HG03064 (cell line): Measurements from ENCODE around the gene RTN1.
"Not testable (repeated sequence)": the region's sequence is repeated elsewhere in the genome, so short reads cannot be mapped to it uniquely, and the experiment has no call there.

Experiments
- ATAC-seq: cut with Tn5 transposase; IDR thresholded peaks from one replicate; pipeline ENCODE4 v1.9.1; 2021; ENCODE audit warnings: low read depth; ENCODE audit not compliant: unreplicated experiment

Gene RTN1

DNA sequence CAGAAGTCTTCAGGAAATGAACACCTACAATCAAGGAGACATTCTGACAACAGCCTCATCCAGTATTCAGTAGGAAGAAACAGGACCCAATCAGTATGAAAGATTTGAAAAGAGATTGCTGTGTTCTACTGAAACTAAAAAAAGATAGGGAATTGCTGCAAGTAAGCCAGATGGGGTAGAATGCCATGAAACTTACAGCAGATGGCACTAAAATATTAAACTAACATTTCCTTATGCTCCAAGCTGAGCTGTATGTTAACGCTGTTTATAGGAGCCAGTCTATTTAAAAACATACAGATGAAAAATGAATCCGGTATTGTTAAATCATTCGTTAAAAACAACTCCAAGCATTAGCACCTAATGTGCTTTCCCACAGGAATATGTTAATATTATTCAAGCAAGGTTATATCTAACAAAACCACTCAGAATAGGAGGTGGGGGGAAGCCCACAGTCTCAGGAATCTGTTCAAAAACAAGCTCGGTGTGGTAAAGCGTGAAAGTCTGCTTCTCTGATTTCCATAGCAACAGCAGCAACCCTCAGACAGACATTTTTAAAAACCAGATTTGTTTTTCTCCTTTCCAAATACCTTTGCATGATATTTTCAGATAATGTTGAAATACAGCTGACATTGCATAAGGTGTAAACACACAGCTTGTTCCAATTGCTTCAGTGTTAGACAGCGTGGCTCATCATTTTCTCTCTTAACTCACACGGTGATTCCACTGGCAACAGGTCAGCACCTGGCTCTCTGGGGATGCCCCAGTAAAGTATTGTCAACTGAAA is 162.6 kb downstream of the RTN1 start:
- ATAC-seq = no peak

DNA sequence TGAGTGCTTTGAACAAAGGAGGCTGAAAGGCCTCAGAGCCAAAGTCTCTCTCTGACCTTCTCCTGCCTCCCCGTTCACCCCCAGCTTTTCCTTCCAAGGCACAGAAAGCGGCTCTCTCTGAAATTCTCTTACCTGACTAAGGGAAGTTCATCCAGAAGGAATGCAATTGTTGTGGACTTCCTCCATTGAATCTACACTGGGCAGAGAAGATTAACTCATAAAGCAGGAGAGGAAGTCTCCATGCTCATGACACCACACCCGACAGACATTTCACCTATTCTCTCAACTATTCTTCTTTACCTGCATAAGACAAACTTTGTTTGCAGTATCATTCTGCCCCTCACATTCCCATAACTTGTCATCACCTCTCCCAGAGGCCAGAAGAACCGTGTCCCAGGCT is 164.7 kb downstream of the RTN1 start:
- ATAC-seq = no peak

DNA sequence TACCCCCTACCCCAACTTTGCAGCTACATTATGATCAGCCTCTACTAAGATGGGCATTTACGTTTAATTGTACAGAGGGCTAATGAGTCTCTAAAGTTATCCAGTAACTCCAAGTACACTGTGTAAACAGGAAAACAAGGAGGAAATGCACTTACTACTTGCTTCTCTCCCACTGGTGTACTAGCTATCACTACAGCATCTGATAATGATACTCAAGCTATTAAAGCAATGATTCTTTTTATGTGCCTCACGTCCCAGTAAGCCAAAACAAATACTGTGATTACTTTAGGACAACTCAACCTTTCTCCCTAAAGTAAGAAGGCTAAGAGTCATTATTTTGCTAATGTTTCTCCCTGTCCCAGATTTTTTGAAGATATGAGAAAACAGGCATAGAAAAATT is 165.3 kb downstream of the RTN1 start:
- no peak for ATAC-seq

DNA sequence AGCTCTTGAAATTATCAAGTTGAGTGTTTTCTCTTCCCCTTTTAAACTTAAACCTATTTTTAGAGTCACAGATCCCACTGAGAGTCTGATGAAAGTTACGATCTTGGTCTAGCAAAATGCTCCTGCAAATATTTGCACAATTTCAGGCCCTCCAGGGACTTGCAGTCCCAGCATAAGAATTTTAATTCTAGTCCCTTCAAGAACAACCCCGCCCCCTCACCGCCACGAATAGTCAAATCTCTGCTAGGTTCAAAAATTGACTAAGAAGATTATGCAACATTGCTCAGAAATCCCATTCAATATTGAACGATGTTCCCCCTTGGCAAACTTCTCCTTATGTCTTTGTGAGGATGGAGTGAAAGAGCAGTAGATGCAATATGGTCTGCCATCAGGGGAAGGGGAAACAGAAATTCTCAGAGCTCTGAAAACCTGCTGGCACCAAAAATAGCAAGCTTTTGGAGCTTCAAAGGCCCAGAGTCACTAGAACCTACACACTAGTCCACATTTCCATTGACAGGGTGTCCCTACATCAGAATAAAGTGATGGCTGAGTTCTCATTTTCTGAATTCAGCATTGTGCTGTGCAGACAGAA is 166.4 kb downstream of the RTN1 start:
- ATAC-seq = no peak

DNA sequence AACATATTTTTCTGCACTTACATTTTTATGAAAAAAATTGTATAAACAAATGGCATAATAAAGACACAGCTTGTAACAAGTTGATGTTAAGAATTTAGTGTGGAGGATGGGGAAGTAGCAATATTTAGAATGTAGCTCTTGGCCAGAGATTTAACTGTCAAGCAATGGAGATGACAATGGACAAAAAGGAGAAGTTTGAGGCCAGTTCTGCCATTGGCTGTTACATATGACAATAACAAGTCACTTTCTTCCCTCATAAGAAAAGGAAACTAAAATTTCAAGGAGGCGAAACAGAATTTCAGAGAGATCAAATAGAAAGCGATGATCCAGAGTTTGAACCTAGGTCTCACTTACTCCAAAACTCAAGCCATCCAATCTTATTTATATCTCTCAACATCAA is 171.1 kb downstream of the RTN1 start:
- ATAC-seq = no peak

DNA sequence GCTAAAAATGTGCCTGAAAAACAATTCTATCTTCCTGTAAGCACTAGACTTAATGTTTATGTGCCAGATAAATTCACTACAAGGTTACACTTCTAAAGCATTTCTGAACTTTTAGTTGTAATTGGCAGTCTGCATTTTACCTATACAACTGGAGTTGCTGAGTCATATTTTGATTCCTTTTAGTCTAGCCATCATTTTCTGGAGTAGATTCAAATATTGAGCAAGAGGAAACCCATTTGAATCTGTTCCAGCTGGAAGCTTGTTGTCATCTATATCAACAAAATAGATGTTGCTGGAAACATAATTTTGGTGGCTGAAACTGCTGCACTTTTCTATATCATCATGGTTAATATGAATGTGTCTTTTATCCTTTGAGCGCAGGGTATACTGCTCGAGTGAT is 171.8 kb downstream of the RTN1 start:
- ATAC-seq = no peak

DNA sequence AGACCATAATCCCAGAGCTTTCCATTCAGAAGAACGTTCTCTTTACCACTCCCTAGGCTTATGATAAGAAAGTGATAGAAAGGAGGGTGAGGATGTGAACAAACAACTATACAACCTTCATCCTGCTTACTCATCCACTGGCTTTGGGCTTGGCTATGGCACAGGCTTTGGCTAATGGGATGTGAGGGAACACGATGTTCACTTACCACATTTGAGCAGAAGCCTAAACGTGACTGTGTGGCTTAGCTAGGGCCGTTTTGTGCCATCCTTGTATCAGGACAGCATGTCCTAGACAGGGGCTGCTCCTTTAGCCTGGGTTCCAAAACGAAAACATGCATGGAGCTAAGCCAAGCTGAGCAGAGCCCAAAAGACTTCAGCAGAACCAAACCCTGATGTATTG is 175.4 kb downstream of the RTN1 start:
- no peak for ATAC-seq

DNA sequence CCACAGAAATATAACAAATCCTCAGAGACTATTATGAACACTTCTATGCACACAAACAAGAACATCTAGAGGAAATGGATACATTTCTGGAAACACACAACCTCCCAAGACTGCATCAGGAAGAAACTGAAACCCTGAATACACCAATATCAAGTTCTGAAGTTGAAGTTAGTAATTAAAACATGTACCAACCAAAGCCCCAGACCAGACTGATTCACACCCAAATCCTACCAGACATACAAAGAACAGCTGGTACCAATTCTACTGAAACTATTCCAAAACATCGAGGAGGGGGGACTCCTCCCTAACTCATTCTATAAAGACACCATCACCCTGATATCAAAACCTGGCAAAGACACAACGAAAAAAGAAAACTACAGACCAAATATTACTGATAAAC is 179.3 kb downstream of the RTN1 start:
- ATAC-seq = no peak

DNA sequence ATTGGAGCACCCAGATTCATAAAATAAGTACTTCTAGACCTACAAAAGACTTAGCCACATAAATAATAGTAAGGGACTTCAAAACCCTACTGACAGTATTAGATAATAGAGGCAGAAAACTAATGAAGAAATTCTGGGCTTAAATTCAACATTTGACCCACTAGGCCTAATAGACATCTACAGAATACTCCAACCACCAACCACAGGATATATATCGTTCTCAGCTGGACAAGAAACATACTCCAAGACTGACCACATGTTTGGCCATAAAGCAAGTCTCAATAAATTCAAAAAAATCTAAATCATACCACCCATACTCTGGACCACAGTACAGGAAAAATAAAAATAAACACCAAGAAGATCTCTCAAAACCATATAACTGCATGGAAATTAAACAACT is 180.2 kb downstream of the RTN1 start:
- no peak for ATAC-seq

DNA sequence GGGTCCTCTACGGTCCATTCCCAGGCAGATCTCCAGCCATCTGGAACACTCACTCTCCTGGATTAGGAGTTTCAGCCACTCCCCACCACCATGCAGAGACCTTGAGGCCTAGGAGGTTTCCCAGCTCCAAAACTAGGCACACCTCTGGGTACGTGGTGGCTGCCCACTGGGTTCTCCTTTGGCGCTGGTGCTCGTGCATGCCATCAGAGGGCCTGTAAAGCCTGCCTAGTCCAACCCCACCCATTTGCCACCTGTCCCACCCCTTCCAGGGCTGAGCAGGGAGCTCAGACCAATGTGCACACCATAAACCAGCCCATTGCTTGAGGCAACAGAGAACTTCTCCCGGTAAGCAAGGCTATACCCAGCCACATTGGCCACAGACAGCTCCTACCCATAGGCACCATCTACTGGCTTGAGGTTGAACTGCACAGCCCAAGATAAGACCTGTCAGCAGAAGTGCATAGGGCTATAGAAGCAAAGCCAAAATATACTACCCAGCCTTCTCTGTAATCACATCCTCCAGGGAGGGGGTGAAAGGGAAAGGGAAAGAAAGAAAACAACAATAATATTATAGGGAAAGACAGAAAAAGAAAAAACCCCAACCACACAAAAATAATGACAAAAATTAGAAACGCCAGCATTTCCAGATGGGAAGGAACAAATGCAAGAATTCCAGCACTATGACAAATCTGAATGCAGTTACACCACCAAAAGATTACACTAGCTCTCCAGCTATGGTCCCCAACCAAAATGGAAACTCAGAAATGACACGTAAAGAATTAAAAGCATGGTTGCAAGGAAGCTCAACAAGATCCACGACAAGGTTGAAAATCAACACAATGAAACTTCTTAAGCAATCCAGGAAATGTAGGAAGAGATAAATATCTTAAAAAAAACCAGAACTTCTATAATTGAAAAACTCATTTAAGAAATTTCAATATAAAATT is 182.1 kb downstream of the RTN1 start:
- ATAC-seq = peak; percentile 91

DNA sequence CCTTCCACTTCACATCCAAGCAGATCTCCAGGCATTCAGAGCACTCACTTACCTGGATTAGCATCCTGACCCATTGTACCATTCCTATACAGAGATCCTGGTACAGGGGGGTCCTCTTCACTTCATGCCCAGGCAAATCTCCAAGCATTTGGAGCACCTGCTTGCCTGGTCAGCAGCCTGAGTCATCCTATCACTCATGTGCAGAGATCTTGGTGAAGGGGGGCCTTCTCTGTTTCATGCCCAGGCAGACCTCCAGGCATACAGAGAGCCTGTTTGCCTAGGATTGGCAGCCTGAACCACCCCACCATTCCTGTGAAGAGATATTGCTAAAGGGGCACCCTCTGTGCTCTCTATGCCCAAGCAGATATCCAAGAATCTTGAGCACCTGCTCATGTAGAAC is 182.9 kb downstream of the RTN1 start:
- ATAC-seq = no peak

DNA sequence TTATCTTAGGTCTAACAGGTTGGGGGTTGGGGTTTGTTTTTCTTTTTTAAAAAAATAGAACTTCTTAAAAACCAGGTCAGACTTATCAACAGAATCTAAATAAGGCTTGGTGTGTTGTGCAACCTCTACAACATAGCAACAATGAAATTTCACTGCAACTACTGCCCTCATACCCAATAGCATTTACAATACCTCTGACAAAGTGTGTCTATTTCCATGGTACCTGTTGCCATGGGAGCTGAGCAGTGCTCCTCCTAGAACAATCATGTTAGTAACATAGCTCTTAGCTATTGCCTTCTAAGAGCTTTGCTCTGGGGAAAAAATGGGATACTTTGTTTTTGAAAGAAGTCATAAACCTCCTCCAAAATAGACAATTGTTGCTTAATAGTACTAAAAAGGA is 190.7 kb downstream of the RTN1 start:
- ATAC-seq = no peak

DNA sequence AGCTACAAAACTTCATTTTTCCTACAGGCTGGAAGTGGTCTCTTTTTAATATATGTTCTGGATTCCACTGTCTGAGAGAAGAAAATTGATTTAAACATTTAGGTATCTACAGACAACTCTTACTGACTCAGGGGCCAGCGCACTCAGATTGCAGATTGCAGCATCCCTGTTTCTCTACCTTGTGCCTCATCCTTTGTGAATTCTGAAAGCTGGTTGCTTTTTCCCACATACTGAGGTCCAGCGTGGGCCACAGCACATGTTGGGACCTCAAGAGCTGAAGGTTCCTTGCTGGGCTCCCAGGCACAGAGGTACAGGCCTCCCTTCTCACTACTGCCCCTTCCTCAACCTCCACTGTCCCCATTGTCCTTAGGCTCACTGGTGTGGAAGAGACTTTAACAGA is 192.2 kb downstream of the RTN1 start:
- no peak for ATAC-seq

DNA sequence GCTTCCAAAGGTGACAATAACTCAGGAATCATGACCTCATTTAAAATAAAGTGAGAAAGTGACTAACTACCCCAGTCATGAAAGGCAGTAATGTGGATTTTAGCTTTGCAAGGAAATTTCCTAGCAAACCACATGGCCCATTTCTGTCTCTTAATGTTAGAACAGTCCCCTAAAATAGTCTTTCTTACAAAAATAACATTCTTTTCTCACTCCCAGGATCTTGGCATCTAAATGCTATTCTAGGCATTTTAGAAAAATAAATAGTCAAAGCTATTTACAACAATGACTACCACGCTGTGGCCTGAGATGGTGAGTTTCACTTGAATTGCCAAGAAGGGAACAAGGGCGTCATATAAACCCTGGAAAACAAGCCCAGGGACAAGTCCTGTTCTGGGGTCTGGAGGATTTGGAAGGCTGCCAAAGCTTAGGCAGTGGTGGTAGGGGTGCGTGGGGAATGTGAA is 192.8 kb downstream of the RTN1 start:
- no peak for ATAC-seq

DNA sequence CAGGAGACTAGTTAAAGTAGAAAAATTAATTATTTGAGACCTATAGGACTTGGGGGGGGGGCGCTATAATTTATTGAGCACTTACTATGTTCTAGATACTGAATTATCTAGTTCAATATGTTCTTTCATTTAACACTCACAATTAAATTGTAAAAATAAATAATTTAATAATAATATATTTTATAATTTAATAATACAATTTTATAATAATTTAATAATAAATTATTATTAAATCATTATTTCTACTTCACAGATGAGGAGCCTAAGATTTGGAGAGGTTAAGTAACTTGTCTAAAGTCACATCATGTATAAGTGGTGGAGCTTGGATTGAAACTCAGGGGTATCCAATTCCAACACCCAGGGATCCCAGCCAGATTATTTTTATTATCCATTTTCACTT is 195.2 kb downstream of the RTN1 start:
- no peak for ATAC-seq

DNA sequence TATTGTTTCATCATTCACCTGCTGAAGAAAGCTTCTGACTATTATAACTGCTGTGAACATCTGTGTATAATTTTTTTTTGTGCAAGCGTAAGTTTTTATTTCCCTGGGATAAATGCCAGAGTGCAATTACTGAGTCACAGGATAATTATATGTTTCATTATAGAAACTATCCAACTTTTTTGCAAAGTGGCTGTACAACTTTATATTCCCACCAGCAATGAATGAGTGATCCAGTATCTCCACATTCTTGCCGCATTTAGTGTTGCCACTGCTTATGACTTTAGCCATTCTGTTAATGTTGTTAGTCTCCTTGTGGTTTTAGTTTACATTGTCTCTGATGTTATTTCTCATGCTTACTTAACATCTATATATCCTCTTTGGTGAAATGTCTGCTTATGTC is 205.8 kb downstream of the RTN1 start:
- ATAC-seq = no peak

DNA sequence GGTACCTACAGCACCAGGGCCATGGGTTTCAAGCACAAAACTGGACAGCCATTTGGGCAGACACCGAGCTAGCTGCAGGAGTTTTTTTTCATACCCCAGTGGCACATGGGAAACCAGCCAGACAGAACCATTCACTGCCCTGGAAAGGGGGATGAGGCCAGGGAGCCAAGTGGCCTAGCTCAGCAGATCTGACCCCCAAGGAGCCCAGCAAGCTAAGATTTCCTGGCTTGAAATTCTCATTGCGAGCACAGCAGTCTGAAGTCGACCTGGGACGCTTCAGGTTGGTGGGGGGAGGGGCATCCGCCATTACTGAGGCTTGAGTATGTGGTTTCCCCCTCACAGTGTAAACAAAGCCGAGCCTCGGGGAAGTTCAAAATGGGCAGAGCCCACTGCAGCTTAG is 212.8 kb downstream of the RTN1 start:
- no peak for ATAC-seq

DNA sequence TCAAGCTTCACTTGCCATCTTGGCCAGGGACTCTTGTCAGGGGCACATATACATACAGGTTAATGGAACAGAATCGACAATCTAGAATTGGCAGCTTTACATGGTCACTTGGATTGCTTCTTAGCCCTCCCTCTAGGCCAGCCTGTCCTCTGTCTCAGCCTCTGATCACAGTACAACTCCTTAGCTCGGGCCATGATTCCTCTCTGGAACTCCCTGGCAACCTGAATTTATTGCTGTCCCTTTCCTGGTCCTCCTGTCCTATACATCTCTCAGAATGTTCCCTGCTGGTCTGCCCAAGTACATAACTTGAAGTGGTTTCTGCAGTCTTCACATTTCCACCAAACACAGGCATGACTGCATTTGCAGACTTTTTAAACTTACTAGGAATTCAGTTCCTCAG is 214.1 kb downstream of the RTN1 start:
- ATAC-seq = no peak

DNA sequence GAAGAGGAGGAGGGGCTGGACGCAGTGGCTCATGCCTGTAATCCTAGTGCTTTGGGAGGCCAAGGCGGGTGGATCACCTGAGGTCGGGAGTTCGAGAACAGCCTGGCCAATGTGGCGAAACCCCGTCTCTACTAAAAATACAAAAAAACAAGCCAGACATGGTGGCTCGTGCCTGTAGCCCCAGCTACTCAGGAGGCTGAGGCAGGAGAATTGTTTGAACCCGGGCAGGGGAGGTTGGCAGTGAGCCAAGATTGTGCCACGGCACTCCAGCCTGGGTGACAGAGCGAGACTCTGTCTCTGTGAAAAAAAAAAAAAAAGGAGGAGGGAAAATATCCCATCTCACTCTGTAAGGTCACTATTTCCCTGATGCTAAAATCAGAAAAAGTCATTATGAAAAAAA is 216.4 kb downstream of the RTN1 start:
- ATAC-seq = not testable (repeated sequence)

DNA sequence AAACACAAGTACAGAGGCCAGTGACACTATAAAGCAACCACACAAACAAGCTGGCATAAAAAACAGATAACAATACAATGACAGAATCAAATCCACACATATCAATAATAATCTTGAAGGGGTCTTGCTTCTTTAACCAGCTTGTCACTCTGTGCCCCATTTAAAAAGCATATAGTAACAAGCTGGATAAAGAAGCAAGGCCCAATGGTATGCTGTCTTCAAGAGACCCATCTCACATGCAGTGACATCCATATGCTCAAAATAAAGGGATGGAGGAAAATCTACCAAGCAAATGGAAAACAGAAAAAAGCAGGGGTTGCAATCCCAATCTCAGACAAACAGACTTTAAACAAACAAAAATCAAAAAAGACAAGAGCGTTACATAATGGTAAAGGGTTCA is 223.7 kb downstream of the RTN1 start:
- ATAC-seq = not testable (repeated sequence)

DNA sequence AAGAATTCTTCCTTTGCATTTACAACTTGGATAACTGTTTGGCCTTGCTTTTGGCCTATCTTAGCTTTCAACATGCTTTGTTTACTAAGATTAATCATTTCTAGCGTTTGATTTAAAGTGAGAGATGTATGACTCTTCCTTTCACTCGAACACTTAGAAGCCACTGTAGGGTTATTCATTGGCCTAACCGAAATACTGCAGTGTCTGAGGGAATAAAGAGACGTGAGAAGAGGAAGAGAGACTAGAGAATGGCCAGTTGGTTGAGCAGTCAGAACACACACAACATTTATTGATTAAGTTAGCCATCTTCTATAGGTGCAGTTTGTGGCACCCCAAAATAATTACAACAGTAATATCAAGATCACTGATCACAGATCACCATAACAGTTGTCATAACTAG is 231.7 kb downstream of the RTN1 start:
- peak; percentile 76 for ATAC-seq
